Caki2 (cell line): Measurements from ENCODE around the gene RAB44. TPM values are rescaled to one million over a fixed set of nuclear protein-coding genes. Genes with fewer than 3 reads are reported as not detected.

Source experiments
- DNase-seq: peaks from one replicate; pipeline ENCODE4 v3.0.0-alpha.2; 2015; ENCODE audit warnings: low read depth
- in situ Hi-C: cut with HindIII; loops from 2 replicates; pipeline ENCODE4 v1.10.0; 2016; ENCODE audit warnings: low sequenced_read_pairs, low pct_unique_long_range_greater_than_20kb, mixed read lengths
- total RNA-seq: library from RNA; depleted of rRNA; stranded (reverse); fragments of >200 nt; shearing (Covaris generic); gene quantifications from 2 replicates; pipeline ENCODE4 v1.2.3, GENCODE V29; 2014; ENCODE audit warnings: low replicate concordance; rRNA removed

The RAB44 gene
- total RNA-seq, 1 experiment from 2014 or later: not detected

DNA sequence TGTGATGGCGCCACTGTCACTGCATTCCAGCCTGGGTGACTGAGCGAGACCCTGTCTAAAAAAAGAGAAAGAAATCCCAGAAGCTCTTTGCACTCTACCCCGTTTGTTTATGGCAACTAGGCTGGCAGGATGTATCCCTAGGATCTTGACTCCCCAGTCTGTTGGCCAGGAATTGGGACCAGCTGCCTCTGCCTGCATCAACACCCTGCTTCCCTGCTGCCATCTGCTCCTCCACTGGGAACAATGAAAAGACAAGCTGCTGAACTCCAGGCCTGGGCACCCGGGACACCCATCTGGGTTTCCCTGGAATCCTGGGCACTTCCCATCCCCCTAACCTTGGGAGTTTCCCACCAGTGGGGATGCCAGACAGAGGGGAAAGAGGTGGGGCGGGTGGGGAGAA lies 76.7 kb downstream of the RAB44 start:
- in situ Hi-C loops: loop anchor here (25.0 kb wide), 1 partner anchor 162 kb away; no protein-coding TSS in a partner anchor

DNA sequence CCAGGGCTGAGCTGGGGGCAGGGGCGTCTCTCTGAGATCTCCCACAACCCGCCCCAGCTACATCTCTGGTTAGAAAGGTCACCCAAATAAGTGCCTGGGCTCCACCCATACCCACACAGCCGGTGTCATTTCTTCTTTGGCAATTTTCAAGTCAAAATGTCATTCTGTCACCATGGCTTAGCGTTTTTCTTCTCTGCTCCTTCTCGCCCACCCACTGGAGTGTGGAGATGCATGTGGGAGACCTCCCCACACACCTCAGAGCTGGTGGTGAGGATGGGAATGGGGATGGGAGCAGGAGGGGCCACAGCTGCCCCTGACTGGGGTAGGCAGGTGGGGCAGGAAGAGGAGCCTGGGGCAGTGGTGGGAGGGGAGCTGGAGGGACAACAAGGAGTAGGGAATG lies 78.5 kb downstream of the RAB44 start:
- in situ Hi-C loops: no loop called here
- no peak for DNase-seq

More for the DNA sequence above, 76.7 kb downstream of the RAB44 start:
- no peak for DNase-seq

DNA sequence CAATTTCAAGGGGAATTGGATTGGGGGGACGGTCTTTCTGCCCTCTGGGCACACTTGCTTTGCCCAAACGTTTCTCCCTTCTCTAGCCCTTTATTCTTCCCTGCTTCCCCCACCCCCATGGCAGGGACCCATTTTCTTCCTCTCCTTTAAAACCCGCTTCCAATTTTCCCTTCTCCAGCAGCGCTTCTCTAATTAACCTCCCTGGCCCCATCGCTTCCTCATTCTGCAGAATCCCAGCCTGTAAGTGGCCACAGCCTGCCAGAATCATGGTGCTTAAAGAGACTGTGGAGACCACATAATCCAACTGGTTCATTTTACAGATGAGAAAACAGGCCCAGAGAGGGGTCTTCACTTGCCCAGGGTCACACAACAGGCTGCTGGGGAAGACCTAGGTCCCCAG lies 80.2 kb downstream of the RAB44 start:
- in situ Hi-C loops: no loop called here
- DNase-seq: no peak

DNA sequence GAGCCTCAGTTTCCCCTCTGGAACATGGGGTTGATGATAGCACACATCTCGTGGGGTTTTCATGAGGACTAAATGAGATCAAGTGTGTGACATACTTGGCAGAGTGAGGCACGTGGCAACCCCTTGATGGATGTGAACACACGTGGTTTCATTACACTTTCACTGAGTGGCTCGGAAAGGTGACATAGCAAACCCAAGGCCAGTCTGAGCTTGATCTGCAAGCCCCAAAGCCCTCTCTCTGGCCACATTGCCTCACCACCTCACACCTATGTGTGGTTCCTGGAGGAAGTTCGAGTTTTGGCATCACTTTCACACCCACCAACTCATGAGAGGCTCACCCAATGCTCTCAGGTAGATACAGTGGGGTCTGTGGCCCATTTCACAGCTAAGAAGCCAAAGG lies 81.6 kb downstream of the RAB44 start:
- no peak for DNase-seq
- in situ Hi-C loops: no loop called here

DNA sequence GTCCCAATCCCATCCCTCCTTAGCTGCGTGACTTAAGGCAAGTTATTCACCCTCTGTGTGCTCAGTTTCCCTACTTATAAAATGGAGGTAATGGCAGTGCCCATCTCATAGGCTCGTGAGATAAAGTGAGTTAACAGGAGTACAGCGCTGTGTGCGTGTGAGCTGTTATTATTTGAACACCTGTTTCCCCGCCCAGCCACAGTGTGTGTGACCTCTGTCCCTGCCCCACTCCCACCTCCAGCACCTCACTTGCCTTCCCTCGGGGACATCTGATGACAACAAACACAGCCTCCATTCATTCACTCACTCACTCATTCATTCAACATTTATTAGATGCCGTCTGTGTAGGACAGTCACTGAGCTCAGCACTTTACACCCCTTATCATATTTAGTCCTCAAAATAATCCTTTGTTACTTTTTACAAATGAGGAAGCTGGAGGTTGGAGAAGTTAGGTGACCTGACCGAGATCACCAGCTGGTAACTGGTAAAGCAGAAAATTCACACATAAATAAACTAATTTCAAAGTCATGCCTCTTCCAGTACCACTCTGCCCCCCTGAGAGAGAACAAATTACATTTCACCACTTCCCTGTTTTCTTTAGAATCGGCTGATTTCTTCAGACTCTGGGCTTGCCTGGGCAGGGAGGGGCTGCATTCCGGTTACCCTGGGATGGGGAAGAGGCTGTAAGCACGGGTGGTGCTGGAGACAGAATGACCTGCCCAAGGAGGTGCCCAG lies 83.0 kb downstream of the RAB44 start:
- DNase-seq: peak; percentile 12
- in situ Hi-C loops: no loop called here

DNA sequence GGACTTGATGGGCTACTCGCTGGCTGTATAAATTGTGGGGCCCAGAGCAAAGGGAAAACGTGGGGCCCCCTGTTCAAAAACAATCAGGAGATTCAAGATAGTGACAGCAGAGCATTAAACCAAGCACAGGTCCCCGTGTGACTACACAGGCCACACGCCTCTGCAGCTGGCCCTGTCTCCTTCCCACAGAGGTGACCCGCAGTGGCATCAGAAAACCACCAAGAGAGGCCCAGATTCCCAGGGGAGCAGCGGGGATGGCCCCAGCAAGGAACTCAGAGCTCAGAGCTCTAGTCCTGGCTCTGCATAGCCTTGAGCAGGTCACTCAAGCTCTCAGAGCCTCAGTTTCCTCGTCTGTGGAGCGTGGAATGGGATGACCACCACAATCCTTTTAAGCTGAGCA lies 84.0 kb downstream of the RAB44 start:
- DNase-seq: no peak
- in situ Hi-C loops: no loop called here

Other genes starting within 250 kb of the RAB44 start
- 24.9 and 32.6 TPM in 2 replicates for gene STK38, start 150.3 kb upstream of the RAB44 start, total RNA-seq
- 239 and 247 TPM in 2 replicates for gene SRSF3, start 103.5 kb upstream of the RAB44 start, total RNA-seq
- gene CDKN1A, start 19.1 kb upstream of the RAB44 start, total RNA-seq: 217 and 218 TPM in 2 replicates
- not detected in 2 replicates for gene CPNE5, start 141.6 kb downstream of the RAB44 start, total RNA-seq
- gene PPIL1, start 177.0 kb downstream of the RAB44 start, total RNA-seq: 47.4 and 76.1 TPM in 2 replicates
- gene C6orf89, start 188.1 kb downstream of the RAB44 start, total RNA-seq: 23.9 and 25.0 TPM in 2 replicates